HepG2 (cell line): ENCODE measurements around the gene EBF3. TPM values are rescaled to one million over a fixed set of nuclear protein-coding genes. Genes with fewer than 3 reads are reported as not detected.

Experiments used
- ATAC-seq: fragments of 200-7000 bp; cut with Tn5 transposase; 3 replicates; pipeline ENCODE4 v1.9.1; 2020; ENCODE audit warnings: mild to moderate bottlenecking, moderate library complexity
- BruUV-seq: library from RNA; stranded (reverse); fragments of 400-500 nt; replicated peaks from 2 replicates; lab custom pipeline; 2021; lab: Mats Ljungman, UMichigan
- CTCF ChIA-PET: fragments of 300-600 bp; formaldehyde crosslinking; extraction: SDS; loops from one replicate; lab custom pipeline; 2021; ENCODE audit warnings: low total read pairs, inconsistent platforms, low intra/inter-chr PET ratio; lab: Yijun Ruan, JAX
- POLR2A ChIA-PET: fragments of 350-600 bp; sonication (Branson Sonifier 250); formaldehyde crosslinking; loops from one replicate; lab custom pipeline; 2020; ENCODE audit warnings: antibody characterized with exemption, inconsistent platforms; lab: Yijun Ruan, JAX
- DNase-seq: peaks from one replicate; pipeline ENCODE4 v3.0.0-alpha.2; 2015; ENCODE audit warnings: low spot score
- FAIRE-seq: peaks from 3 replicates; lab custom pipeline; 2011; peaks lifted over from hg19 to GRCh38; lab: Jason Lieb, UNC
- H2AFZ ChIP-seq: one replicate; pipeline ENCODE4 v1.6.1; 2011; ENCODE audit warnings: low read length, inconsistent platforms
- H3K27ac ChIP-seq: fragments of 300-600 bp; 3 replicates; pipeline ENCODE4 v1.8.0; 2011; ENCODE audit warnings: mixed run types, mild to moderate bottlenecking, mixed read lengths, low read length, inconsistent platforms; ENCODE audit not compliant: insufficient read depth; ENCODE audit errors: extremely low read length
- H3K27me3 ChIP-seq, 2 experiments: fragments of 200-600 bp in 1 of 2; 2 replicates in 1 of 2; 3 replicates in 1 of 2; pipeline versions ENCODE4 v1.6.0 to v1.8.0; 2011; ENCODE audit warnings: low read length in 2 of 2, mild to moderate bottlenecking in 2 of 2, moderate library complexity in 2 of 2, inconsistent platforms in 1 of 2; ENCODE audit not compliant: insufficient read depth in 2 of 2, control insufficient read depth in 1 of 2
- H3K36me3 ChIP-seq, 2 experiments: fragments of 200-600 bp in 1 of 2; replicated peaks in 1 of 2; 2 replicates in 1 of 2; 3 replicates in 1 of 2; pipeline versions ENCODE4 v1.5.1 to v1.8.0; 2011; ENCODE audit warnings: low read length in 2 of 2, inconsistent platforms in 1 of 2; ENCODE audit not compliant: insufficient read depth in 2 of 2, control insufficient read depth in 1 of 2
- H3K4me1 ChIP-seq: 2 replicates; pipeline ENCODE4 v1.5.1; 2012; ENCODE audit warnings: low read length, inconsistent platforms; ENCODE audit not compliant: insufficient read depth
- H3K4me2 ChIP-seq: 2 replicates; pipeline ENCODE4 v1.6.0; 2011; ENCODE audit warnings: low read depth, low read length, inconsistent platforms
- H3K4me3 ChIP-seq, 3 experiments: fragments of 200-600 bp in 1 of 3; sonication (generic), shearing (Covaris generic) in 1 of 3; replicated peaks in 1 of 3; 2 replicates each; pipeline ENCODE4 v1.5.1; 2011 to 2016; ENCODE audit warnings: low read length in 3 of 3, inconsistent platforms in 2 of 3, low read depth in 2 of 3, mild to moderate bottlenecking in 2 of 3, control low read depth in 1 of 3, mixed read lengths in 1 of 3; ENCODE audit not compliant: insufficient read depth in 1 of 3
- H3K79me2 ChIP-seq: one replicate; pipeline ENCODE4 v1.6.1; 2011; ENCODE audit warnings: low read length, inconsistent platforms; ENCODE audit not compliant: insufficient read depth
- H3K9ac ChIP-seq: 2 replicates; pipeline ENCODE4 v1.6.0; 2011; ENCODE audit warnings: mild to moderate bottlenecking, low read depth, low read length, inconsistent platforms; ENCODE audit not compliant: insufficient read depth
- H3K9me3 ChIP-seq: 2 replicates; pipeline ENCODE4 v1.5.1; 2012; ENCODE audit warnings: mild to moderate bottlenecking, low read length
- H4K20me1 ChIP-seq: 2 replicates; pipeline ENCODE4 v1.6.0; 2011; ENCODE audit warnings: inconsistent platforms, mild to moderate bottlenecking, low read length, moderate library complexity; ENCODE audit not compliant: insufficient read depth
- AHDC1 ChIP-seq: sonication (generic); formaldehyde crosslinking; IDR thresholded peaks from 2 replicates; pipeline ENCODE4 v1.5.1; 2020; ENCODE audit warnings: mild to moderate bottlenecking, missing genetic modification reagents, borderline replicate concordance
- BHLHE40 ChIP-seq: IDR thresholded peaks from 2 replicates; pipeline ENCODE4 v1.6.1; 2011; ENCODE audit warnings: low read length, improper control_type of control experiment
- MEIS1 ChIP-seq: sonication (generic); formaldehyde crosslinking; IDR thresholded peaks from 2 replicates; pipeline ENCODE4 v1.9.0; 2021; ENCODE audit warnings: mild to moderate bottlenecking, missing genetic modification reagents, moderate library complexity, borderline replicate concordance
- RFXANK ChIP-seq: IDR thresholded peaks from 2 replicates; pipeline ENCODE4 v1.6.1; 2016
- RORA ChIP-seq: sonication (generic); formaldehyde crosslinking; IDR thresholded peaks from 2 replicates; pipeline ENCODE4 v1.5.0; 2020; ENCODE audit warnings: mild to moderate bottlenecking, missing genetic modification reagents, moderate library complexity
- SIX1 ChIP-seq: sonication (generic); formaldehyde crosslinking; IDR thresholded peaks from 2 replicates; pipeline ENCODE4 v1.4.0; 2020; ENCODE audit warnings: missing genetic modification reagents, borderline replicate concordance
- ZBTB4 ChIP-seq: sonication (generic); formaldehyde crosslinking; IDR thresholded peaks from 2 replicates; pipeline ENCODE4 v1.4.0; 2020; ENCODE audit warnings: missing genetic modification reagents, mild to moderate bottlenecking, borderline replicate concordance
- ZNF563 ChIP-seq: sonication (generic); formaldehyde crosslinking; IDR thresholded peaks from 2 replicates; pipeline ENCODE4 v1.8.0; 2022; ENCODE audit warnings: mild to moderate bottlenecking, moderate library complexity, missing genetic modification reagents
- ZNF724P ChIP-seq: sonication (generic); formaldehyde crosslinking; IDR thresholded peaks from 2 replicates; pipeline ENCODE4 v1.8.0; 2022; ENCODE audit warnings: missing genetic modification reagents, borderline replicate concordance
- ZSCAN9 ChIP-seq: IDR thresholded peaks from 2 replicates; pipeline ENCODE4 v1.6.1; 2016; ENCODE audit warnings: borderline replicate concordance
- WGBS: methylation state at CpG from one replicate; pipeline ENCODE4 v1.1.6; 2017; ENCODE audit warnings: low lambda C conversion rate; 5-methylcytosine and 5-hydroxymethylcytosine counted together
- in situ Hi-C: cut with HindIII; loops from 2 replicates; pipeline ENCODE4 v1.10.0; 2017; ENCODE audit warnings: low pct_unique_long_range_greater_than_20kb; ENCODE audit not compliant: extremely low pct_ligation_motif_present
- intact Hi-C: fragments of 100-400 bp; cut with micrococcal nuclease; formaldehyde crosslinking; loops from one replicate; pipeline ENCODE4 v1.10.0; 2022; ENCODE audit not compliant: unreplicated experiment
- polyA plus RNA-seq, 8 experiments: library from polyadenylated mRNA; depleted of rRNA in 3 of 8; stranded (reverse) in 7 of 8; unstranded in 1 of 8; fragments of >200 nt; fragmentation: Illumina TruSeq in 4 of 8; extraction: Trizol in 4 of 8; gene quantifications; 2 replicates each; pipeline versions ENCODE4 v1.2.1 to v1.2.3, GENCODE V29; 2011 to 2016; ENCODE audit warnings: low read depth in 4 of 8, missing spikeins in 1 of 8, mixed read lengths in 1 of 8; ENCODE audit not compliant: insufficient read depth in 1 of 8
- total RNA-seq, 5 experiments: library from RNA; depleted of rRNA; stranded (reverse); fragments of >200 nt; fragmentation: Illumina TruSeq; extraction: Trizol; gene quantifications; 2 replicates each; pipeline ENCODE4 v1.2.3, GENCODE V29; 2016; ENCODE audit warnings: low read depth in 1 of 5
- TF ChIP-seq, protein P1 (sequence below): sonication (generic); formaldehyde crosslinking; IDR thresholded peaks from 2 replicates; pipeline ENCODE4 v1.5.1; 2020; ENCODE audit warnings: mild to moderate bottlenecking, missing genetic modification reagents, borderline replicate concordance
- TF ChIP-seq, protein P2 (sequence below): sonication (generic); IDR thresholded peaks from 2 replicates; pipeline ENCODE4 v1.6.1; 2016; ENCODE audit warnings: low read depth, borderline replicate concordance

Gene EBF3
- total and polyA plus RNA-seq, 2 of the 13 experiments (the other 11 are each of a cell fraction or from before 2014, with no cell fraction given) = not detected

DNA sequence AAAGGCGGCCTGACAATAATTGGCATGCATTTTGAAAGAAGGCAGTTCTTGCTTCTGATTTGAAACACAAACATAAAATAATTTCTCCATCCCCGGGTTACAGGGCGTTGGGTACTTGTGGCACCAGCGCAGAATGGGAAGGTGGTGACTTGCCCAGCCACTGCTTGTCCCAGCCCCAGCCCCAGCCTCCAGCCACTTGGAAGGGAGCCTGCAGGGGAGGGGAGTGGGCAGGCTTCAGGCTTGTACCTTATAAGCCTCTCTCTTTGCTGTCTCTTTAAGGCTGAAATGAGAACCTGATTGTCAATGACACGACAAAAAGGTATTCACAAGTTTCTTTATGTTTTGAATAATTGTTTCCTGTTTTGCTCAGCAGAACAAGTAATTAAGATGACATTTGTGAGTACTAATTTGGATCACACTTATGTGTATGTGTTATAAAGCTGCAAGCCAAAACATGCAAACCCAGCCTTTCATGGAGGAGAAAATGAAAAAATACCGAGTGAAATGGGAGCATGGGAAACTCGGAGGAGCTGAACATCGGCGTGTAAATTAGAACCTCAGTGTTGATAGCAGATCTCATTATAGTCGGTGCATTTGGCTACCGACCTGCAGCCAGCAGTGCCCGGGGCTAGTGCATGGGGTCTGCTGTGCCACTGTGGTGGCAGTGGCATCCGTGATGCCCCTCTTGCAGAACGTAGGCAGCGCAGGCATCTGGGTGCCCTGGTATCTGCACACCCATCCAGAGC, 129.9 kb downstream of the EBF3 start:
- CTCF ChIA-PET = no interaction called here
- no peaks in the 10 kb centered on the region for H4K20me1 ChIP-seq
- H3K9ac ChIP-seq = no peak overlapping the region
- H3K4me2 ChIP-seq = no peak overlapping the region
- H3K27ac ChIP-seq = no peak overlapping the region
- H3K9me3 ChIP-seq = no peaks in the 10 kb centered on the region
- H3K27me3 ChIP-seq = no peaks in the 10 kb centered on the region
- in situ Hi-C loops = no loop called here
- TF ChIP-seq ZSCAN9 = no peak
- no peak for TF ChIP-seq RFXANK (CRISPR knock-in tag)
- TF ChIP-seq, protein P1, sequence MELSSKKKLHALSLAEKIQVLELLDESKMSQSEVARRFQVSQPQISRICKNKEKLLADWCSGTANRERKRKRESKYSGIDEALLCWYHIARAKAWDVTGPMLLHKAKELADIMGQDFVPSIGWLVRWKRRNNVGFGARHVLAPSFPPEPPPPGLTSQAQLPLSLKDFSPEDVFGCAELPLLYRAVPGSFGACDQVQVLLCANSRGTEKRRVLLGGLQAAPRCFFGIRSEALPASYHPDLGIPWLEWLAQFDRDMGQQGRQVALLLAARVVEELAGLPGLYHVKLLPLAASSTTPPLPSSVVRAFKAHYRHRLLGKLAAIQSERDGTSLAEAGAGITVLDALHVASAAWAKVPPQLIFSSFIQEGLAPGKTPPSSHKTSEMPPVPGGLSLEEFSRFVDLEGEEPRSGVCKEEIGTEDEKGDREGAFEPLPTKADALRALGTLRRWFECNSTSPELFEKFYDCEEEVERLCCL = no peak
- no peak for TF ChIP-seq BHLHE40
- TF ChIP-seq SIX1 (CRISPR knock-in tag) = no peak
- no peak for TF ChIP-seq RORA (CRISPR knock-in tag)
- no peak for TF ChIP-seq ZBTB4
- TF ChIP-seq AHDC1 (CRISPR knock-in tag) = no peak
- TF ChIP-seq, protein P2, sequence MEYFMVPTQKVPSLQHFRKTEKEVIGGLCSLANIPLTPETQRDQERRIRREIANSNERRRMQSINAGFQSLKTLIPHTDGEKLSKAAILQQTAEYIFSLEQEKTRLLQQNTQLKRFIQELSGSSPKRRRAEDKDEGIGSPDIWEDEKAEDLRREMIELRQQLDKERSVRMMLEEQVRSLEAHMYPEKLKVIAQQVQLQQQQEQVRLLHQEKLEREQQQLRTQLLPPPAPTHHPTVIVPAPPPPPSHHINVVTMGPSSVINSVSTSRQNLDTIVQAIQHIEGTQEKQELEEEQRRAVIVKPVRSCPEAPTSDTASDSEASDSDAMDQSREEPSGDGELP = no peak
- no peak for TF ChIP-seq MEIS1 (CRISPR knock-in tag)
- TF ChIP-seq ZNF724P (CRISPR knock-in tag) = no peak
- TF ChIP-seq ZNF563 (CRISPR knock-in tag) = no peak
- TF ChIP-seq, all 625 proteins: peak for 0
- intact Hi-C loops = no loop called here
- no peak for FAIRE-seq
- no peak for DNase-seq
- BruUV-seq = no TSS peak
- 47% methylated on average over 10 of the region's 15 CpGs for WGBS
- no peak overlapping the region for H2AFZ ChIP-seq
- no peaks in the 10 kb centered on the region for H3K79me2 ChIP-seq
- POLR2A ChIA-PET = no interaction called here
- no peak overlapping the region for H3K4me3 ChIP-seq
- no peaks in the 10 kb centered on the region for H3K36me3 ChIP-seq
- H3K4me1 ChIP-seq = no peaks in the 10 kb centered on the region
- no peak for ATAC-seq
